NCI-H748 treated with DMSO at 0.1 percent for 48 hours (cell line): ENCODE data around the gene IGFL2.
"Not testable (repeated sequence)": the region's sequence is repeated elsewhere in the genome, so short reads cannot be mapped to it uniquely, and the experiment has no call there.

Experiments used
- DNase-seq: peaks from one replicate; lab custom pipeline; 2025; lab: John Stamatoyannopoulos, UW

The IGFL2 gene

GRCh38 chr19:46142294-46142693 lies 5.7 kb upstream of the IGFL2 start:
- DNase-seq: no peak

- no peak for DNase-seq
These were observed 3.3 kb upstream of the IGFL2 start for GRCh38 chr19:46144756-46145155.

- no peak for DNase-seq
These were observed 785 bp upstream of the IGFL2 start for GRCh38 chr19:46147166-46147740.

GRCh38 chr19:46150606-46151005 lies 2.6 kb downstream of the IGFL2 start:
- DNase-seq: no peak

GRCh38 chr19:46155237-46155636 lies 7.2 kb downstream of the IGFL2 start:
- DNase-seq: no peak

GRCh38 chr19:46159418-46160232 lies 11.6 kb downstream of the IGFL2 start:
- DNase-seq: no peak

GRCh38 chr19:46160233-46160775 lies 12.3 kb downstream of the IGFL2 start:
- no peak for DNase-seq

GRCh38 chr19:46161642-46162257 lies 13.7 kb downstream of the IGFL2 start:
- not testable (repeated sequence) for DNase-seq

GRCh38 chr19:46162731-46163130 lies 14.7 kb downstream of the IGFL2 start:
- no peak for DNase-seq

- no peak for DNase-seq
These were observed 25.9 kb downstream of the IGFL2 start for GRCh38 chr19:46173886-46174480.

GRCh38 chr19:46176116-46176860 lies 28.2 kb downstream of the IGFL2 start:
- no peak for DNase-seq

- DNase-seq: no peak
These were observed 31.2 kb downstream of the IGFL2 start for GRCh38 chr19:46179076-46179759.

GRCh38 chr19:46180701-46181387 lies 32.8 kb downstream of the IGFL2 start:
- DNase-seq: no peak

GRCh38 chr19:46181388-46181779 lies 33.3 kb downstream of the IGFL2 start:
- DNase-seq: no peak

GRCh38 chr19:46182476-46182875 lies 34.4 kb downstream of the IGFL2 start:
- no peak for DNase-seq

GRCh38 chr19:46184775-46185710 lies 37.0 kb downstream of the IGFL2 start:
- not testable (repeated sequence) for DNase-seq

GRCh38 chr19:46186101-46186716 lies 38.2 kb downstream of the IGFL2 start:
- no peak for DNase-seq

GRCh38 chr19:46186717-46187101 lies 38.7 kb downstream of the IGFL2 start:
- DNase-seq: no peak
